ENCODE results near the gene HDAC9. TPM values are rescaled to one million over a fixed set of nuclear protein-coding genes. Genes with fewer than 3 reads are reported as not detected.

The HDAC9 gene
- total RNA-seq, 1 experiment from 2014 or later = 4.3 TPM

DNA sequence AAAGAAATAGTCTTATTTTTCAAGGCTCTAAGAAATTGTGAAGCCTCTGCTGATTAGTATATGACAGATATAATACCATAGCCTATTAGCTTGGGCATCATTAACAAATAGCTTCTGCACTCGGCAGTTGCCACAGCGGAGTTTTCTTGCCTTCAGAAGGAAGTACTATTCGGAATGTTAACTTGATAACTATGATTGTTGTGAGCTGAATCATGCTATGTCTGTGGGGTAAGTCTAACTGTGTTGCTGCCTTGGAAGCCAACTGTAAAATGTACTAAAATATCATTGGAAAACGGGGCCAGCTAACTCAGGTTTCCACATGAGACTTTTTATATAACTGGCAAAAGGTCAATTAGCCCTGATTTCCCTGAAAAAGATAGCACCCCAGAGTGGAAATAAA, 528.7 kb downstream of the HDAC9 start:
- intact Hi-C loops (cut with micrococcal nuclease) = no loop called here

More for the DNA sequence above, 528.7 kb downstream of the HDAC9 start:
- RAD21 ChIA-PET (ENCODE audit: low non-redundant PET in 1 of 2, low total read pairs in 2 of 2, uncharacterized antibody in 2 of 2, unreplicated experiment in 2 of 2) = no interaction called here
- H3K27me3 ChIP-seq (ENCODE audit: insufficient read depth, low read length) = no peaks in the 10 kb centered on the region
- DNase-seq (ENCODE audit: low read depth, low spot score) = no peak
- no peak overlapping the region for H3K27ac ChIP-seq (ENCODE audit: low read depth, low read length)
- TF ChIP-seq ZNF274 (IDR thresholded peaks at IDR 0.05; ENCODE audit: low read depth, low read length) (no peak), SP1 (IDR thresholded peaks at IDR 0.05; ENCODE audit: low read depth) (no peak), CBX3 (IDR thresholded peaks at IDR 0.05; ENCODE audit: low read depth) (no peak), YY1 (IDR thresholded peaks at IDR 0.05; ENCODE audit: extremely low read depth, insufficient replicate concordance, low read depth, low read length) (no peak), POLR2AphosphoS5 (IDR thresholded peaks at IDR 0.05; ENCODE audit: low read depth, low read length) (no peak), RAD21 (IDR thresholded peaks at IDR 0.05; ENCODE audit: low read depth) (no peak), JUND (IDR thresholded peaks at IDR 0.05) (no peak), CTCF (IDR thresholded peaks at IDR 0.05 in 2 of 3, conservative IDR thresholded peaks at IDR 0.05 in 1 of 3; ENCODE audit: borderline replicate concordance in 1 of 3, insufficient read depth in 1 of 3, low read depth in 2 of 3, low read length in 2 of 3) (no peak), EGR1 (IDR thresholded peaks at IDR 0.05; ENCODE audit: low read depth) (no peak), ZBTB33 (IDR thresholded peaks at IDR 0.05; ENCODE audit: extremely low read depth, insufficient replicate concordance, low read length) (no peak), FOSL1 (IDR thresholded peaks at IDR 0.05; ENCODE audit: low read depth) (no peak), ZFX (IDR thresholded peaks at IDR 0.05) (no peak)
- TF ChIP-seq, protein P1, sequence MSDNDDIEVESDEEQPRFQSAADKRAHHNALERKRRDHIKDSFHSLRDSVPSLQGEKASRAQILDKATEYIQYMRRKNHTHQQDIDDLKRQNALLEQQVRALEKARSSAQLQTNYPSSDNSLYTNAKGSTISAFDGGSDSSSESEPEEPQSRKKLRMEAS (IDR thresholded peaks at IDR 0.05) = no peak
- H3K36me3 ChIP-seq (ENCODE audit: control insufficient read depth in 1 of 2, insufficient read depth in 2 of 2, low read length in 2 of 2) = no peaks in the 10 kb centered on the region
- no TSS peak for BruUV-seq (replicated peaks)
- H3K9ac ChIP-seq (ENCODE audit: low read length) = no peak overlapping the region
- no peak for ATAC-seq
- no peak overlapping the region for H3K4me2 ChIP-seq (ENCODE audit: low read length)
- POLR2A ChIA-PET = interaction anchor here (0.7 kb wide), 1 partner anchor 81 kb away, joined by 4 read pairs; no protein-coding TSS in a partner anchor
- H3K4me3 ChIP-seq (replicated peaks in 1 of 2; ENCODE audit: low read depth in 1 of 2, low read length in 2 of 2) = no peak overlapping the region
- CTCF ChIA-PET = no interaction called here
- H3K79me2 ChIP-seq (ENCODE audit: insufficient read depth, low read length) = no peaks in the 10 kb centered on the region
- peaks cover 0 to 12% of the 10 kb centered on the region in 2 experiments; a peak in 2 of 4 replicates for H3K4me1 ChIP-seq (ENCODE audit: control insufficient read depth in 1 of 2, insufficient read depth in 2 of 2, low read length in 2 of 2)
- no peaks in the 10 kb centered on the region for H3K9me2 ChIP-seq (ENCODE audit: insufficient read depth)
- no peaks in the 10 kb centered on the region for H4K20me1 ChIP-seq (ENCODE audit: insufficient read depth)
- H3K9me3 ChIP-seq (ENCODE audit: control insufficient read depth in 1 of 2, insufficient read depth in 1 of 2, low read depth in 1 of 2, low read length in 2 of 2) = no peaks in the 10 kb centered on the region
- H2AFZ ChIP-seq (ENCODE audit: low read depth, low read length, poor library complexity, severe bottlenecking) = no peak overlapping the region
